NCI-H2196 (cell line): ENCODE results near the gene FASTKD2.
A peak's percentile ranks its signal among the peaks of the same experiment; 100 is the strongest.

ENCODE experiments used
- DNase-seq: peaks from one replicate; lab custom pipeline; 2025; ENCODE audit not compliant: unreplicated experiment; lab: John Stamatoyannopoulos, UW

Gene FASTKD2

GRCh38 chr2:206833291-206833690 is 67.9 kb downstream of the FASTKD2 start:
- no peak for DNase-seq

GRCh38 chr2:206836722-206837121 is 71.3 kb downstream of the FASTKD2 start:
- peak; percentile 1 for DNase-seq

GRCh38 chr2:206837775-206838174 is 72.4 kb downstream of the FASTKD2 start:
- DNase-seq, result no peak

- no peak for DNase-seq
Measured at GRCh38 chr2:206838690-206839089, 73.3 kb downstream of the FASTKD2 start.

- DNase-seq, result no peak
Measured at GRCh38 chr2:206840999-206841398, 75.6 kb downstream of the FASTKD2 start.
